HG02798 (cell line): ENCODE data around the gene GALNT17.

ENCODE experiments used
- ATAC-seq: cut with Tn5 transposase; IDR thresholded peaks from one replicate; pipeline ENCODE4 v1.9.1; 2021; ENCODE audit warnings: mild to moderate bottlenecking; ENCODE audit not compliant: unreplicated experiment, poor library complexity

The GALNT17 gene

GRCh38 chr7:71484380-71484779 lies 352.4 kb downstream of the GALNT17 start:
- ATAC-seq = no peak

- ATAC-seq = no peak
These were observed 353.6 kb downstream of the GALNT17 start for GRCh38 chr7:71485586-71485985.

GRCh38 chr7:71486414-71486813 lies 354.5 kb downstream of the GALNT17 start:
- ATAC-seq = no peak

DNA sequence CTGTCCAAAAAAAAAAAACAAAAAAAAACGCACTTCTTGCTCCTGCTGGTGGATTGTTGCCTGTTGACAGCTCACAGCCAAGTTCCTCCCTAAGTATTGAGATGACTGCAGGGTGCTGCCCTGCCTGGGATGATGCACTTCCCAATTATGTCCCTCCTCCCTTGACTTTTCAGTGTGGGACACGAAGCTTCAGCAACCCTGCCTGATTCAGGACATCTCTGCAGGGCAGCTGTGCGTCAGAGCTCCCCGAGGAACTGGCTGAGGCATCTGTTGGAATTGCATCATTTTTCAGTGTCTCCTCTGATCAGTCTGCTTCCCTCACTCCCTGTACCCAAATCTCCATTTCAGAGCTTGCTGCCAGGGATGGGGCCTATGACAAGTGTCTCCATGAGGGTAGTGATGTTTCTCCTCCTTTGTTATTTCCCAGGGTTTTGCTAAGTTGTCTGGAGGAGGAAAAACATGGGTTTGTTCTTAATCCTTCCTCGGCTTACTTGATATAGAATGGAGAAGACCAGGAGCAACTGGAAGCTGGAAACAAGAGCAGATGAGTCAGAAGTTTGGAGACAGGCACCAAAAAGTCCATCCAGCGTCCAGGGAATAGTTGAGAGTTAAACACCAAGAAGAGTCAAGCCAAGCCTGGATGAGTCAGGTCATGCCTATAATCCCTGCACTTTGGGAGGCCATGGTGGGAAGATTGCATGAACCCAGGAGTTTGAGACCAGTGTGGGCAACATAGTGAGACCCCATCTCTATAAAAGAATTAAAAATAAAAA lies 355.1 kb downstream of the GALNT17 start:
- ATAC-seq = no peak

- ATAC-seq = no peak
These were observed 356.4 kb downstream of the GALNT17 start for GRCh38 chr7:71488308-71488707.

DNA sequence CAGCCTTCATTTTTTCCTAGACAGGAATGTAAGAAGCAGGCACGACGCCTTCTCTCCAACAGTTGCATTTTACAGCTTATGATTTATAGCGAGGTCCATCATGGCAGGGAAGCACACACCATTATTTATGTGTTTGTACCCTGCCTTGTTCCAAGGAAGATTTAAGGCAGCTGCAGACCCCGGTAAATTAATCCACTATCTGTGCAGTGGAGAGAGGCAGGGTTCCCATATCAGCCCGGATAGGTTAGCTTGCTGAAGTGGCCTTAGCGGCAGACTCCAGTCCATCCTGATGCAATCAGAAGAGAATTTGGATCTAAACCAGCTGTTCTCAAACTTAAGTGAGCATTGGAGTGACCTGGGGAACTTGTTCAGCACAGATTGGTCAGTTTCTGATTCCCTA lies 359.4 kb downstream of the GALNT17 start:
- no peak for ATAC-seq

DNA sequence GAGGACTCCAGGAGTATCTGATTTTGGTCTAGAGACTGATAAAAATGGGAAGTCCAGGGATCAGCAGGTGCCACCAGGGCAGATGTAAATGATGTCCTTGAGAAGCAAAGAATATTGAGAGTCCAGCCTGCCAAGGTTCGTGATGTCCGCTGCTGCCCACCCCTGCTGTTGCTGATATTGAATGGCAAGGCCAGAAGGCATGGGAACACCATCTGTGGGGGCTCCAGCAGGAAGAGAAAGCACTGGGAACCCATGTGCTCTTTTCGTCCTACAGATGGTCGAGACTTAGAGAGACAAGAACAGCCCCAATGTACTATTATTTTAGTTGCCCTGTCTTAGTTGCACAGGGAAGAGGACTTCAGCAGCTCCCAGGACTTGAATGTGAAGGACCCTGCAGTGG lies 363.9 kb downstream of the GALNT17 start:
- ATAC-seq = no peak

DNA sequence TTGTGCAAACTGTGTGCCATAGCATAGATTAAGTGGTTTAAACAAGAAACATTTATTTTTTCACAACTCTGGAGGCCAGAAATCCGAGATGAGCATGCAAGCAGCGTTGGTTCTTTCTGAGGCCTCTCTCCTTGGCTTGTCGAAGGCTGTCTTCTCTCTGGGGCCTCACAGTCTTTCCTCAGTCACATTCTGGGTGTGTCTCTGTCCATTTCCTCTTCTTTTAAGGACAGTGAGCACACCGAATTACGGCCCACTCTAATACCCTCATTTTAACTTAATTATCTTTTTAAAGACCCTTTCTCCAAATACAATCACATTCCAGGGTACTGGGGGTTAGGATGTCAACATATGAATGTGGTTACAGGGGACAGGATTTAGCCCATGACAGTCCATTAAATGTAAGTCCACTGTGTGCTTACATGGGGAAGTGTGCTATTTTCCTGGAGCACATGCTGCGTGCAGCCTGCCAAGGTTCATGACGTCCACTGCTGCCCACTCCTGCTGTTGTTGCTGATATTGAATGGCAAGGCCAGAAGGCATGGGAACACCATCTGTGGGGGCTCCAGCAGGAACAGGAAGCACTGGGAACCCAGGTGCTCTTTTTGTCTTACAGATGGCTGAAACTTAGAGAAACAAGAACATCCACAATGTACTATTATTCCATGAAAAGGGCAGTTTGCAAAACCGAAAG lies 365.5 kb downstream of the GALNT17 start:
- no peak for ATAC-seq

DNA sequence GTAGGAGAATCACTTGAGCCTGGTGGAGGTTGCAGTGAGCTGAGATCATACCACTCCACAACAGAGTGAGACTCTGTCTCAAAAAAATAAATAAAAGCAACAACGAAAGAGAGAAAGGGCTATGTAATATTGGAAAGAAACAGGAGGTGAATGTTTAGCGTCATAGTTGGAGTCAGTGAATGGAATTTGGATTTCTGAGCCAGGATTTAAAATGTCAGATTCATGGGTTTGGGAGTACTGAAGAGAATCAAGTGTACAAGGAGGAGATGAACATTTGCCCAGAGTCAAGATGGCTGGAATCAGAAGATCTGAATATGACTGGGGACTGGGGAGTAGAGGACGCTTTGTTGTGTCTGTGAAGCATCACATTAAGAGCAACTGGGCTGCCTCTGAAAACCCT lies 366.4 kb downstream of the GALNT17 start:
- no peak for ATAC-seq

DNA sequence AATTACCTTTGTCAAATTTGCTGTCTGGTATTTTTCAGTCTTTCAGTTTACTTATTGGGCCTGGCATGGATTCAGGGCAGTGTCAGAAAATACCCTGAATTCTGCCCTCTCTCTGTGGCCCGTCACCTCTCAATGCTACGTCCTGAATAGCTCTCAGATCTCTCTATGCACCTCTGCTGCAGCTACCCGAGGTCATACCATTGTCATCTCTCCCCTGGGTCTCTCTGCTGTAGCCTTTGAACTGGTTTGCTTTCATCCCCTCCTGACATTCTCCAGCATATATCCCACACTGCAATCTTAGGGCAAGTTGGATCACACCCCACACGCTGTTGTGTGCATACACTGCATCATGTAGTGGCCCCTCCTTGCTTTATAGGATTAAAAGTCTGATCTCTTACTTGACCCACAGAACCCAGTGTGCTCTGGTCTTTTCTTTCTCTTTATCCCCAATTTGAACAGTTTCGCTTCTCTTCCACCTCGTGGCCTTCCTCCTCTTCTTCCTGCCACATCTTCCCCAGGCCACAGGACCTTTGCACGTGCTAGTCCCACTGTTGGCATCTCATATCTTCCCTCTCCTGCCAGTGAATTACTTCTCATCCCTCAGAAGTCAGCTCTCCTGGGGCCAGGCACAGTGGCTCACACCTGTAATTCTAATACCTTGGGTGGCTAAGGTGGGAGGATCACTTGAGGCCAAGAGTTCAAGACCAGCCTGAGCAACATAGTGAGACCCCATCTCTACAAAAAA lies 372.9 kb downstream of the GALNT17 start:
- no peak for ATAC-seq

- no peak for ATAC-seq
These were observed 374.9 kb downstream of the GALNT17 start for GRCh38 chr7:71506822-71507221.

GRCh38 chr7:71507680-71508602 lies 376.0 kb downstream of the GALNT17 start:
- no peak for ATAC-seq

- no peak for ATAC-seq
These were observed 377.4 kb downstream of the GALNT17 start for GRCh38 chr7:71509381-71509780.

- ATAC-seq = no peak
These were observed 379.4 kb downstream of the GALNT17 start for GRCh38 chr7:71511361-71511807.

DNA sequence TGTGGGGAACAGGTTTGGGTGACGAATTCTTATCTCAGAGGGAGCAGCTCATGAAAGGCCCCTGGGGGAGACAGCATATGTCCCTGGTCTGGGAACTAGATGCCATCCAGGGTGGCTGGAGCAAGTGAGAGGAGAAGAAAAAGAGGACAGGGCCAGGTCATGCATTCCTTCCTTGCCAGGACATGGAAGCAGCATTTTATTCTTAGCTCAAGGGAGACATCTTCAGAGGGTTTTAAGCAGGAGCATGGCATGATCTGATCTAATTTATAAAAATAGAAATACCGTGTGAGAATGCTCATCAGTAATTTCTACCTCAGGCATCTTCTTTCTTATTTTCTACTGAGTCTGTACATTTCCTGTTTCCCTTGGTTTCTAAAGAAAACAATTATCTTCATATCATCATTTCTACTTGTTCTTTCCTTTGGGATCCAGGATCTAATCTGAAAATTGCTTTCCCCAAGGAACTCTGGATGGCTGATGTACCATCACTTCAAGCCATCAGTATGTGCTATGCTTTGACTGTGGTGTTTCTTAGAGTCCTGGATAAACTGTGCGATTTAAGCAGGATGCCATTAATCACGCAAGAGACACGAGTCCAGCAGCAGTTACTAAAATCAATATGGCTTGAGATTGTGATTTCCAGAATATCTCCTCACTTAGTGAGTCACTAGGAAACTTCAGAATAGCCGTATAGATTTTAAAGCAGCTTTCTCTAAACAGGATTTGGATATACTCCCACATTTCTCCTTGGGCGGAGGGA lies 386.2 kb downstream of the GALNT17 start:
- no peak for ATAC-seq

- no peak for ATAC-seq
These were observed 386.9 kb downstream of the GALNT17 start for GRCh38 chr7:71518880-71519279.

- no peak for ATAC-seq
These were observed 389.6 kb downstream of the GALNT17 start for GRCh38 chr7:71521506-71521905.

- ATAC-seq = no peak
These were observed 394.2 kb downstream of the GALNT17 start for GRCh38 chr7:71526106-71526505.

DNA sequence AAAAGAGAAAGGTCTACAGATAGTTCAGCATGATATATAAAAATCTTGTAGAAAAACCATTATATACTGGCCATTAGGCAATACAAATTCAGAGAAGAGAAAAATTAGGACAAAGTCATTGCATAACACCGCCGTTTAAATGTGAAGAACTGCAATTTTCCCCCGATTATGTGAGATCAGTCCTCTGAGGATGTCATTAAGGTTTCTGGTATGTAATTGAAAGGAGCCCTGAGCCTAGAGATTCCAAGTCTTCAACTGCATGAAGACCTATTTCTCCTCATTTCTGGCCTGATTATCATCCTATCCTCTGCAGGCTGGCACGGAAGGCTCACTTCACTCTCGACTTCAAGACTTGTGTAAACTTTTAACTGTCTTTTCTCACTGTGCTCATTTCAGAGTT lies 395.3 kb downstream of the GALNT17 start:
- no peak for ATAC-seq
